ENCODE results near the gene TRANK1. TPM values are rescaled to one million over a fixed set of nuclear protein-coding genes. Genes with fewer than 3 reads are reported as not detected.
"Not testable (repeated sequence)": the region's sequence is repeated elsewhere in the genome, so short reads cannot be mapped to it uniquely, and the experiment has no call there.

The TRANK1 gene
- polyA plus RNA-seq, 4 donors, result 6.4 to 8.4 (median 7.0) TPM

DNA sequence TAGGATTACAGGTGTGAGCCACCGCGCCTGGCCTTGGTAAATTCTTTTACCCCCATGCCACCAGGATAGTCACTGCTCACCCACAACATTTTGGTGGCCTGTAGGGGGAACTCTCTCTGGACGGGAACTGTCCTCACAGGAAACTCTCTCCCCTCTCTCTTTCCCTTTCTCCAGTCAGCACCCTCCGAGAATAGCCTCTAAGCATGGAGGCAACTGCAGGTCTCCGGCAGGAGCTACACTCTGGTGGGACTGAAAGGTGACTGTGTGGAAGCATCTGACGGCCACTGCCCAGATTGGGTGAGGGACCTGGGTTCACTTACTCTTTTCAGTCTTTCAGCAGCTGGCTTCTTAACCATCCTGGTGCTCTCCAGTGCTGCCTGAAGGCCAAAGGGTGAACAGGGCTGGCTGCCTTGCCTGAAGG lies 21.3 kb downstream of the TRANK1 start:
- no peak for DNase-seq (ENCODE audit: low read depth in 4 of 4, low spot score in 3 of 4)

DNA sequence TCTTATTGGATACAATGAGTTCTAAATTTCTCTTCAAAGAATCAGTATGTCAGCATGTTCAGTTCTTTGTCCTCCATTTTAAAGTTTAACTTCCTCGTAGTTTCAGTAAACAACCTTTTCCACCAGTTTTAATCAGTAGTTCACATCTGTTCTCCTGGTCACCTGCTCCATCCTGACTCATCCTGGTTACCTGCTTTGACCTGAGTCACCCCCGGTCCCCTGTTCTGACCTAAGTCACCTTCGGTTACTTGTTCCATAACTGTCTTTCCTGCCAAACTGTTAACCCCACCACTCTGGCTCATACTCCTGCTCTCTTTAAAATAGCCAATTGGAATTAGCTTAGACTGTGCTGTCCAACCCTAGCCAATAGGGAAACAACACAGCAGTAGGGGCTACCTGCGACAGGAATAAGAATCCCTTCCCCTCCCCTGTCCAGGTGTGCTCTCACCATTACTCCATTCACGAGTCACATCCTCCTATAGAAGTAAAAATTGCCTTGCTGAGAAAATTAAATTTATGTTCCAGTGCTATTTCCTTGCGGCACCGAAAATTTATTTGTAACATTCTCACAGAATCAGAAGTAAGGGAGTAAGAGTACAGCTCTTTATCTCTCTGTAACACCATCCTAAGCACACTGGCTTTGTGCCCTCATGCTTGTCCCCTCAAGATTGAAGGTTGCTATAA lies 23.8 kb downstream of the TRANK1 start:
- no peak for DNase-seq (ENCODE audit: low read depth in 4 of 4, low spot score in 3 of 4)

DNA sequence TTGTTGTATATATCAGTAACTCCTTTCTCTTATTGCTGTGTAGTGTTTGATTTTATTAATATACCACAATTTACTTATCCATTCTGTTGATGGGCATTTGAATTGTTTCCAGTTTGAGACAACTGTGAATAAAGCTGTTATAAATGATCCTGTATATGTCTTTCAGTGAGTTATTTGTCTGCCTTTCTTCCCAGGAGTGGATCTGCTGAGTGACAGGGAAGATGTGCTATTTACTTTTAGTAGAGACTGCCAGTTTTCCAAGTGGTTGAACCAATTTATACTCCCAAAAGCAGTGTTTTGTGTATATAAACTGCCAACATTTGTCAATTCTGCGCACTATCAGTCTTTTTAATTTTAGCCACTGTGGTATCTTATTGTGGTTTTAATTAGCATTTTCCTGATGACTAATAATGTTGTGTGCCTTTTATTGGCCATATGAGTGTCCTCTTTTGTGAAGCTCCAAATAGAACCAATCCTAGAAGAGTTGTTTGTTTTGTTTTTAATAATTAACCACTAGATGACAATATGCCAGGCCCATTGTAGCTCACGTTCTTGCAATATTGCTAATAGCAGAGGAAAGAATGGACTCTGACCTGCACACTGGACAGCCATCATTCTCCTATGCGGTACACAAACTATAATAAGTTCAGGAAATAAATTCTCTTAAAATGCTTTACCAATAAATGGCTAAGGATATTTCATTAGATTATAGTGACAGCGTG lies 25.3 kb downstream of the TRANK1 start:
- no peak for DNase-seq (ENCODE audit: low read depth in 4 of 4, low spot score in 3 of 4)

DNA sequence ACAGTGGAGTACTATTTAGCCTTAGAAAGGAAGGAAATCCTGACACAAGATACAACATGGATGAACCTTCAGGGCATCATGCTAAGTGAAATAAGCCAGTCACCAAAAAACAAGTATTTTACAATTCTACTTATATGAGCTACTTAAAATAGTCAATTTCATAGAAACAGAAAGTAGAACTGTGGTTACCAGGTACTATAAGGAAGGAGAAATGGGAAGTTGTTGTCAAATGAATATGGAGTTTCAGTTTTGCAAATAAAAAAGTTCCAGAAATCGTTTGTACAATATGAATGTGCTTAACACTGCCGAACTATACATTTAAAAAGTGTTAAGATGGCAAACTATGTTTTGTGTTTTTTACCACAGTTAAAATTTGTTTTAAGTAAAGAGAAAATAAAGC lies 26.8 kb downstream of the TRANK1 start:
- no peak for DNase-seq (ENCODE audit: low read depth in 4 of 4, low spot score in 3 of 4)

DNA sequence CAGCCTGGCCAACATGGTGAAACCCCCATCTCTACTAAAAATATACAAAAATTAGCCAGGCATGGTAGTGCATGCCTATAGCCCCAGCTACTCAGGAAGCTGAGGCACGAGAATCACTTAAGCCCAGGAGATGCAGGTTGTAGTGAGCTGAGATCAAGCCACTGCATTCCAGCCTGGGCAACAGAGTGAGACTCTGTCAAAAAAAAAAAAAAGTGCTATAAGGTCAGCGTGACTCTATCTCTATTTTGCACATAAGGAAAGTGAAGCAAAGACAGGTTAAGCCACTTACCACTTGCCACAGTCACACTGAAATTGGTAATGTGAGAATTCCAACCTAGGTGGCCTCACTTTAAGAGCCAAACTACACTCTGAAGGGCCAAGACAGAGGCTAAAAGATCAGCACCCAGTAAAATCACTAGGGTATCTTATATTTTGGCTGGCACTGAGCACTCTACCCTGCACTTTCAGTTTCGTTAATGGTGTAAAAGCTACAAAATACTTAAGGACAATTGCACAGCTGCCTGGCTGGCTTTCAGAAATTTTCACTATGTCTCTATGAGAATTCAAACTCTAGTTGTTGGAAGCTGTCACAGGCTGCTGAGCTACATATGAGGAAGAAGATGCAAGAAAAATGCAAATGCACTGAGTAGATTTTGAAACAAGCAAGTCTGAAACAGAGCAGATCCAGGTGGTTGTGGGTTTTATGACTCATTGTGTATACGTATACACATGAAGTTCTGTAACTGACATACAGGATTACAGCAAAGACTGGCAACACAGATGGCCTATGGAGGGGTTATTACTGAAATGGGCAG lies 32.7 kb downstream of the TRANK1 start:
- DNase-seq (ENCODE audit: low read depth in 4 of 4, low spot score in 3 of 4), result no peak

DNA sequence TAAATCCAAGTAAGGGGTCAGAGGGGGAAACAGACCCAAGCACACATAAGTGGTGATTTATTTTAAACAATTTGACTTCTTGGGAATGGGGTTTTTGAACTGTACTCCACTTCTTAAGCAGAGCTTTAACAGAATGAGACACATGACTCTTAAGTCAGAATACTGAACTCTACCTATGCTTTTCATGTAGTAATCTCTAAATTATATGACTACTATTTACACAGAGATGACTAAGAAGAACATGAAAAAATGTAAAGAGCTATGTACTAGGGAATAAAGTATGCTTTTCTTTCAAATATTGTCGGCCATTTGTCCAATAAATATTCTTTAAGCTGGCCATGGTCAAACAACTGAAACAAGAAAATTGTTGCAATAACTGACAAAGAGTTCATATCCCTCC lies 35.2 kb downstream of the TRANK1 start:
- no peak for DNase-seq (ENCODE audit: low read depth in 4 of 4, low spot score in 3 of 4)

DNA sequence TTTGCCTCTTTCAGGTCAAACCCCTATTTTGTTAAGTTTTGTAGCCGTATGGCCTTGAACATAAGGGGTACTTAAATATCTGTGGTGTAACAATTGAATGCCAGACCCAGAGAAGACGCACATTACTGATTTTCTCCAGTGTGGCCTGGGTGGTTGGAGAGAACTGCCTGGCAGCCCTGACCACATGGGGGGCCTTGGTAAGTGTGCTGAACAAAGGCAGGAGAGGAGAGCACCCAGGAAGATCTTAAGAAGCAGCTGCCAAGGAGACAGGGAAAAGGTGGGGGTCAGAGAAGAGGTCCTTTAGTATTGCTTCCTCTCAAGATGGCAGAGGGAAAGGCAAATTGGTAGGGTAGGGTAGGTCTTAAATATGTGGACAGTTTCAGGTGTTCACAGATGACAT lies 35.7 kb downstream of the TRANK1 start:
- DNase-seq (ENCODE audit: low read depth in 4 of 4, low spot score in 3 of 4), result no peak

DNA sequence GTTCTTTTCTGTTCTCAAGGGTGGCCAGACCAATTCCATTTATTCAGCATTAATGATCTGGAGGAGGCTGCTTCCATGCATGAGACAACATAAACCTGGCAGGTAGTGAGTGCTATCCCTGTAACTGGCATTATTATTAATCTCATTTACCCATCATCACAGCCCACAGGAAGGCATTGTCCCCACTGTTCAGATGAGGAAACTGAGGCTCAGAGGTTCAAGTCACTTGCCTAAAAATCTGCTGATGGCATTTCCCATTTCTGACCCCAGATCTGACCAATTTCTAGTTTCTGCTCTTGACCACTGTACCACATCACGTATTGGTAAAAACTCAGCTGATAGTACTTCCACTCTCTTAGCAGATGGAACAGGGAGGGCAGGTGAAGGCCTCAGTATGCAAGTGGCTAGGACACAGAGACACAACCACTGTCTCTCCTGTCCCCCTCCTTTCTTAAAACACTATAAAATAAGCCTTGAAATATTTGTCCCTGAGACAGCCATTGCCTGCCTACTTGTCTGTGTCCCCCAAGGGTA lies 36.1 kb downstream of the TRANK1 start:
- DNase-seq (ENCODE audit: low read depth in 4 of 4, low spot score in 3 of 4), result no peak

DNA sequence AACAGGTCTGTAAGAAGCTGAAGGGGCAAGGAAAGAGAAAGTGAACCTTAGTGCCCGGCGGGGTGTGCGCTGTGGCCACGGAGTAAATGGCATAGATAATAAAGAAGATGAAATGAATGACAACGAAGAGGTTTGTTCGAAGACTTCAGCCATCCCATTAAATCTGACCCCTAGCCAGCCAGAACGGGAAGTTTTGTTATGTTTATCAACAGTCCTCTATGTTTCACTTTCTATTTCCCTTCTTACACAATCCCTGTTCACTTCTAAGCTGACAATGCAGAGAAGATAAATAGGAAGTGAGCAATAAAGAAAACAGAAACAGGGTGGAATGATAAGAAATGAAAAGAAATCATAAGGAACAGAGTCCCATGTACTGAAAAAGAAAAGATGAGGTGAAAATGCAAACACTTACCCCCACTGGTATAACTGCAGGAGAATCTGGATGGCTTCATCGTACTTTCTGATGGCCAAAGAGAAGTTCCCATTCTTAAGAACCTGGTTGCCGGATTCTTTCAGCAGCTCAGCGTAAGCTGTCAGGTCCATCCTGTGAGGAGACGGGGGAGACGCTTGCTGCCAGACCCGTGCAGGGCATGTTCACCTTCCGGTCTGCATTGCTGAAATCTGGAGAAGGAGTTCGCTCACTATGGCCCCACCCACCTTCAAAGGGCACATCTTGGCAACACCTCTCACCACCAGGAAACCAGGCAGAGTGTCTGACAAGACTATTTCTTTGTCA lies 36.8 kb downstream of the TRANK1 start:
- no peak for DNase-seq (ENCODE audit: low read depth in 4 of 4, low spot score in 3 of 4)

DNA sequence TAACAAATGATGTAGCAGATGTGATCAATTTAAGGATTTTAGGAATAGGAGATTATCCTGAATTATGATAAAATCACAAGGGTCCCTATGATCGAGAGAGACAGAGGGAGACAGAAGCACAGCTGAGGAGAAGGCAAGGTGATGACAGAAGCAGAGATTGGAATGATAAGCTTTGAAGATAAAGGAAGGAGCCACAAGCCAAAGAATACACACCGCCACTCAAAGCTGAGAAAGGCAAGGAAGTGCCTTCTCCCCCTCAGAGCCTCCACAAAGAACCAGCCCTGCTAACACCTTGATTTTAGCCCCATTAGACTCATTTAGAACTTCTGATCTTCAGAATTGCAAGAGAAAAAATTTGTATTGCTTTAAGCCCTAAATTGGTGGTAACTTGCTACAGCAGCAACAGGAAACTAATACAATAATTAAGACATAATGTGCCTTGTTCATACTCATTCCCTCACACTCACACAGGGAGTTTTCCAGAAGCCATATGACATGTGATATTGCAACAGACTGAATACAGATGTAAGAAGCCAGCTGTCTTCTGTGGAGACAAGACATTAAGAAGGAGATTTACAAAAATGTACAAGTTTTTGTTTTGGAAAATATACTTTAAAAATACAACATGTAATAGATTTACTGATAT lies 38.2 kb downstream of the TRANK1 start:
- no peak for DNase-seq (ENCODE audit: low read depth in 4 of 4, low spot score in 3 of 4)

DNA sequence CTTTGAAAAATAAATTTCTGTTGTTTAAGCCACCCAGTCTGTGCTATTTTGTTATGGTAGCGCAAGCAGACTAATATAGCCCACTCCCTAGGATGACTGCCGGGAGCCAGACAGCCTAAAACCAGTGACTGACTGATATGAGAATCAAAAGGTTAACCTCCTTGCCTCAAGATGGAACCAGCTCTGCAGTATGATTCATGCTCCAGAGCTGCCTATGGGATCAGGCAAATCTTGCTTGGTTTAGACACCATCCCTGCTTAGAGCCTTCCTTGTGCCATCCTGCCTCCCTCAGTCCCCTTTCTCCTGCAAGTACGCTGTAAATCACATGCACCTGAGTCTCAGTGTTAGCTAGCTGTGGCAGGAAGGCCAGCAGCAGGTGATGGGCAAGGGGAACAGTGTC lies 39.3 kb downstream of the TRANK1 start:
- no peak for DNase-seq (ENCODE audit: low read depth in 4 of 4, low spot score in 3 of 4)

DNA sequence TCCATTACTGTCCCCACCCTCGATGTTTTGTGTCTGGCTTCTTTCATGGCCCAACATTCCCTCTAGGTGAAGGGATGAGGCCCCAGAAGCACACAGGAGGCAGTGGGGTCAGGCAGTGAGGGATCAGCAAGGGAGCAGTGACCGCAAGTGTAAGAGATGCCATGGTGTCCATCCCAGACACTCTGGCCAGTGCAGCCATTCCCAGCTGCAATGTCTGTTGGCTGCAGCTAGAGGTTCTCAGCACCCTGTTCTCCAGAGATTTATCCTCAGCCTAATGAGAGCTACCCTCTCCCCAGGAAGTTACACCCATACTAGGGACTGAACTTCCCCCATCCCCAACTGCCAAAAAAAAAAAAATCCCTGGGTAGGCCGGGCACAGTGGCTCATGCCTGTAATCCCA lies 40.2 kb downstream of the TRANK1 start:
- no peak for DNase-seq (ENCODE audit: low read depth in 4 of 4, low spot score in 3 of 4)

DNA sequence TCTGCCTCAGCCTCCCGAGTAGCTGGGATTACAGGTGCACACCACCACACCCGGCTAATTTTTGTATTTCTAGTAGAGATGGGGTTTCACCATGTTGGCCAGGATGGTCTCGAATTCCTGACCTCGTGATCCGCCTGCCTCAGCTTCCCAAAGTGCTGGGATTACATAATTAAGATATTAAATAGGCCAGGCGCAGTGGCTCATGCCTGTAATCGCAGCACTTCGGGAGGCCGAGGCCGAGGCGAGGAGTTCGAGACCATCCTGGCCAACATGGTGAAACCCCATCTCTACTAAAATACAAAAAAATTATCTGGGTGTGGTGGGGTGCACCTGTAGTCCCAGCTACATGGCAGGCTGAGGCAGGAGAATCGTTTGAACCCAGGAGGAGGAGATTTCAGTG lies 40.8 kb downstream of the TRANK1 start:
- DNase-seq (ENCODE audit: low read depth in 4 of 4, low spot score in 3 of 4), result not testable (repeated sequence)

DNA sequence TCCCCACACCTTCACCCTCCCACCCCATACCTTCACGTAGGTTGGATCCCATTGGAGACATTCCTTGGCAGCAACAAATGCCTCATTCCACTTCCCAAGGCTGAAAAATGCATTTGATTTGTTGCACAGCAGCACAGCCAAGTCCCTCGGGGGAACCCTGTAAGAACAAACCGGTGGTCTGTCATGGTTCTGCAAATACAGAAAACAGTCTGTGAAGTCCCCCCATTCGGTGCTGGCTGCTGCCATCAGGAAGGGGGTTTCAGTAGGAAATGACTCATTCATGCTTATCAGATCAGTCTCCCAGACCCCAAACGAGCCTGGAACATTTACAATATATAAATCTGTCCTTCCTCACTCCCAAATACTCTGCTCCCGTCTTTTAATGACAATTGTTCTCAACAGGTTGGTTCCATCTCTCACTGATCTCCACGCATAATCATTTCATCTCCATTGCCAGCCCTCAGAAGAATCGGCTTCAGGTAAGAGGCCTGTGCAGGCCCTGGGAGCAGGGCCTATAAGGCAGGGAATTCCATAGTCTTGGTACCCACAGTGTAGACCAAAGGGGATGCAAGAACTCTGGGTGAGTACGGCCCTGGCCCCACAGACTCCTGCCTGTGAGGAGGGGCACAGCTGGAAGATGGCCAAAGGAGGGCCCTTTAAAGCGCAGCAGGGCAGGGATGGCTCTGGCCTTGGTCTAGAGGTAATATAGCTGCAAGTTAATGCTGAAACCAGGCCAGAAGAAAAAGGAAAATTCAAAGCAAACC lies 41.6 kb downstream of the TRANK1 start:
- DNase-seq (ENCODE audit: low read depth in 4 of 4, low spot score in 3 of 4), result no peak

DNA sequence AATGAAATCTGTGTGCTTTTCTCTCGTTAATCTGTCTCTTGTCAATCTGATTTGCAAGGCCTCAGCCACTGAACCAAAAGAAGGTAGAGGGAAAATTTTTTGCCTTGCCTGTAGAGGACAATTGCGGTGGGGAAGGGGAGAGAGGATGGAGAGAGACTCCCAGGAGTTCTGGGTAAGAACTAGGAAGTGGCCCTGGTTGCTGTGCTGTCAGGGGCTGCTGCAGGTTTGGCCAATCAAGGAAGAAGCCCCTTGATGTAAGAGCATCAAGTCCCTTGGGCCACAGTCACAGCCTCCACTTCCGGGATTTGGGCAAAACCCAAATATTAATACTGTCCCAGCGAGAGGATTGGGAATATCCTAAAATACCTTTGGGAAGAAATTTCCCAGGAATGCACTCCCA lies 43.3 kb downstream of the TRANK1 start:
- no peak for DNase-seq (ENCODE audit: low read depth in 4 of 4, low spot score in 3 of 4)

DNA sequence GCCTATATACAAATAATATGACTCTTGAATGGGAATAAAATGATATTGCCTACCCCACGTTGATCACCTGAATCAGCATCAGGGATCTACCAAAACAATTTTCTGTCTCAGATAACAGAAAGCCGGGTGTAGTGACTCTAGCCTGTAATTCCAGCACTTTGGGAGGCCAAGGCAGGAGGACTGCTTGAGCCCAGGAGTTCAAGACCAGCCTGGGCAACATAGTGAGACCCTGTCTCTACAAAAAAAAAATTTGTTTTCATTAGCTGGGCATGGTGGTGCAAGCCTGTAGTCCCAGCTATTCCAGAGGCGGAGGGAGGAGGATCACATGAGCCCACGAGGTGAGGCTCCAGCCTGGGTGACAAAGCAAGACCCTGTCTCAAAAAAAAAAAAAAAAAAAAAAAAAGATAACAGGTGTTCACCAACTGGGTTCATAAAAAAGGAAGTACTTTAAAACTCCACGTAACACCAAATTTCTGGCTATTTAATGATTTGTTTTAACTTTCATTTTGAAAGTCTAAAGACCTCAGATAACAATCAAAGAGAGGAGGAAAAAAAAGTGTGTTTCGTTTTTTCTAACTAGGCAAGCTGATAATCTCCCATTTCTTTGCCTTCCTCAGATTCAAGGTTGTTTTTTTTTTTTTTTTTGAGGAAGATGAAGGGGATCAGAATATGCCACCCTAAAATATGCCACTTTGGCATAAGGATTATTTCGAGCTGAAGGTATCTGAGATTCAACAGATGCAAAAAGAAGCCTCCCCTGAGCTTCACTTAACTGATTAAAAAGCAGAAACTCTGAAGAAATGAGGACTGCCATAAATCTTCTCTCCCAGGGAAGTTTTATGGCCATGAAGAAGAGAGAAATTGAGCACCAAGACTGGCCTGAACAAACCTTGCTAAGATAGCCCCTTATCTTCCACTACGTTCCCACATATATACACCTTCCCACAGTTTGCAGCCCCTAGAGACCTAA lies 44.1 kb downstream of the TRANK1 start:
- DNase-seq (ENCODE audit: low read depth in 4 of 4, low spot score in 3 of 4), result no peak

DNA sequence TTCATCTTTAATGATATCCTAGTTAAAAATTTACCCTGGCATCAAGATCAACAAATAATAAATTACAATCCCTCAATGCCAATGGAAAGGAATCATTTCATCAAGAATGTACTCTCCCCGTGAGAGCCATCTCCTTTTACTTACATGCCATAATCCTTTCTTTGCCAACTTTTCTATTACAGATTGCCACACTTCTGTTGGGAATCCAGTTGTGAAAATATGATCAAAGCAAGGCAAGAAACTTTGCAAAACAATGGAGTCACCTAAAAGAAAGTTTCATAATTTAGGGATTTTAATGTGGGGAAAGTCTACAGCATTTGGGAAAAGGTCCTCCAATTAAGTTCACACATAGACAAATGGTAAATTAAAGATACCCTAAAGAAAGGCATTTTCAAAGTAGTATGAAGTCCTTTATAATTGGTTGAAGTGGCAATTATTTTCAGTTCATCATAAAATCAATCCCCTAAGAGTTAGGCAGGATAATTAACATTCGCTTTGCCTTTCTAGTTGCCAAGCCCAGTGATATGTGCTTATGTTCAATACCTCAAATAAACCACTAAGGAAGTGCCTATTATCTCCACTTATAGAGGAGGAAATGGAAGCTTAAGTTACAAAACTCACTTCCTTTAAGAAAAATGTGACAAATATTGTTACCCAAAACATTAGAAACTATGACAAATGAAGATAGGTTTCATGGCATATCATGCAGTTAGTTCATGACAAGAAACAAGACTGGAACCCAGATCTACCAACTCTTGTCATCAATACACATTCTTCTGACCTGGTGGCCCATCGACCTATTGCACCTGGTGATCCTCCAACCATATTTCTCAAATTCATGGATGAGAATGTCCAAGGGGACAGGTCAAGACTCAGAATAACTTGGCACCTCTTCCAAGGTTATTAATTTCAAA lies 49.1 kb downstream of the TRANK1 start:
- DNase-seq (ENCODE audit: low read depth in 4 of 4, low spot score in 3 of 4), result no peak

Measured in right renal pelvis (tissue), 4 donors.